Right cardiac atrium (tissue), 5 donors: Measurements from ENCODE around the gene VRK1. TPM values are rescaled to one million over a fixed set of nuclear protein-coding genes. Genes with fewer than 3 reads are reported as not detected.
A peak's percentile ranks its signal among the peaks of the same experiment; 100 is the strongest.

Experiments
- ATAC-seq, 2 donors: fragments of 200-7000 bp; cut with Tn5 transposase; one replicate each; pipeline versions ENCODE4 v1.8.0 to v1.9.1; 2020; ENCODE audit warnings: moderate library complexity in 2 of 2, mild to moderate bottlenecking in 1 of 2
- DNase-seq, 3 donors: peaks; one replicate each; pipeline ENCODE4 v3.0.0-alpha.2; 2020
- H3K27ac ChIP-seq: one replicate; pipeline ENCODE4 v1.5.1; 2013; ENCODE audit warnings: mild to moderate bottlenecking, low read length, control low read depth, moderate library complexity
- H3K27me3 ChIP-seq: one replicate; pipeline ENCODE4 v1.6.1; 2013; ENCODE audit not compliant: control insufficient read depth, insufficient read depth
- H3K4me1 ChIP-seq: one replicate; pipeline ENCODE4 v1.6.1; 2013; ENCODE audit warnings: low read length; ENCODE audit not compliant: control insufficient read depth, insufficient read depth
- H3K4me3 ChIP-seq: one replicate; pipeline ENCODE4 v1.5.1; 2013; ENCODE audit warnings: low read length, control low read depth
- H3K9me3 ChIP-seq: one replicate; pipeline ENCODE4 v1.6.1; 2013; ENCODE audit warnings: low read length; ENCODE audit not compliant: control insufficient read depth
- WGBS: extraction: QIAGEN DNeasy Blood & Tissue Kit; methylation state at CpG from one replicate; pipeline ENCODE4 v1.1.7; 2013; 5-methylcytosine and 5-hydroxymethylcytosine counted together
- intact Hi-C, 4 donors: fragments of 100-400 bp; cut with DNase I; formaldehyde crosslinking; loops; one replicate each; pipeline versions ENCODE4 v1.11.0 to v1.14.0; 2022 to 2023
- polyA plus RNA-seq: library from polyadenylated mRNA; stranded (reverse); fragments of 200-250 nt; gene quantifications from one replicate; pipeline ENCODE4 v1.2.3, GENCODE V29; 2013
- total RNA-seq, 4 donors: library from RNA; stranded (reverse); fragmentation: NEBNext Ultra II Directional; extraction: Animal tissue kit (Norgen Biotek cat#: 25700); gene quantifications; one replicate each; pipeline ENCODE4 v1.2.1, GENCODE V29; 2021
- donor health status: healthy with polysubstance abuse.
- donor health status: DM: no; HTN: yes; CAD: no.
- donor health status: DM: no; HTN: no; CAD: no.
- donor health status: DM: no; HTN: yes; CAD: no; lungs with severe emphysema.
- donor health status: DM: yes; HTN: yes; CAD: no.

The VRK1 gene
- total and polyA plus RNA-seq, 5 donors = 4.9 to 9.6 (median 7.7) TPM

GRCh38 chr14:96922986-96923385 lies 125.8 kb downstream of the VRK1 start:
- 70% methylated on average over 8 of the region's 8 CpGs for WGBS
- Histone ChIP-seq H3K27me3 (no peaks in the 10 kb centered on the region), H3K27ac (no peak overlapping the region), H3K4me3 (no peak overlapping the region), H3K9me3 (no peaks in the 10 kb centered on the region), H3K4me1 (no peaks in the 10 kb centered on the region)
- DNase-seq = no peak
- intact Hi-C loops = no loop called here
- peak in 1 of 2 donors; percentile 40 for ATAC-seq

GRCh38 chr14:96925422-96925821 lies 128.2 kb downstream of the VRK1 start:
- WGBS = 79% methylated on average over 4 of the region's 4 CpGs
- Histone ChIP-seq H3K4me1 (no peaks in the 10 kb centered on the region), H3K4me3 (no peak overlapping the region), H3K9me3 (no peaks in the 10 kb centered on the region), H3K27me3 (no peaks in the 10 kb centered on the region), H3K27ac (no peak overlapping the region)
- no peak for DNase-seq
- ATAC-seq = peak in 1 of 2 donors; percentile 35
- intact Hi-C loops = no loop called here

GRCh38 chr14:96926001-96926400 lies 128.8 kb downstream of the VRK1 start:
- ATAC-seq (no peak), DNase-seq (no peak)
- no peaks in the 10 kb centered on the region for H3K4me1 ChIP-seq
- H3K4me3 ChIP-seq = no peak overlapping the region
- WGBS = 97% methylated on average over 8 of the region's 8 CpGs
- intact Hi-C loops = no loop called here
- no peaks in the 10 kb centered on the region for H3K9me3 ChIP-seq
- H3K27ac ChIP-seq = no peak overlapping the region
- no peaks in the 10 kb centered on the region for H3K27me3 ChIP-seq

GRCh38 chr14:96928779-96929380 lies 131.7 kb downstream of the VRK1 start:
- ATAC-seq = no peak
- WGBS = 95% methylated on average over 3 of the region's 3 CpGs
- H3K4me1 ChIP-seq = no peaks in the 10 kb centered on the region

GRCh38 chr14:96929950-96930349 lies 132.8 kb downstream of the VRK1 start:
- no peaks in the 10 kb centered on the region for H3K4me1 ChIP-seq
- 41% methylated on average over 10 of the region's 10 CpGs for WGBS
- intact Hi-C loops = no loop called here
- DNase-seq (peak; percentile 22 to 62 (median 61)), ATAC-seq (peak; percentile 72 to 86)
- H3K4me3 ChIP-seq = no peak overlapping the region
- H3K9me3 ChIP-seq = no peaks in the 10 kb centered on the region
- no peak overlapping the region for H3K27ac ChIP-seq
- H3K27me3 ChIP-seq = no peaks in the 10 kb centered on the region

More at GRCh38 chr14:96928779-96929380, 131.7 kb downstream of the VRK1 start:
- DNase-seq = no peak
- no peak overlapping the region for H3K27ac ChIP-seq
- intact Hi-C loops = no loop called here
- H3K4me3 ChIP-seq = no peak overlapping the region
- no peaks in the 10 kb centered on the region for H3K27me3 ChIP-seq
- H3K9me3 ChIP-seq = no peaks in the 10 kb centered on the region

- H3K27ac ChIP-seq = no peak overlapping the region
- WGBS = 73% methylated on average over 3 of the region's 3 CpGs
- H3K4me3 ChIP-seq = no peak overlapping the region
- DNase-seq (no peak), ATAC-seq (no peak)
- no peaks in the 10 kb centered on the region for H3K27me3 ChIP-seq
- intact Hi-C loops = no loop called here
- no peaks in the 10 kb centered on the region for H3K9me3 ChIP-seq
- no peaks in the 10 kb centered on the region for H3K4me1 ChIP-seq
Observed at GRCh38 chr14:96930526-96930925, 133.3 kb downstream of the VRK1 start.
